Kidney (tissue), 14 donors: ENCODE data around the gene THEM4. TPM values are rescaled to one million over a fixed set of nuclear protein-coding genes. Genes with fewer than 3 reads are reported as not detected.

Source experiments
- DNase-seq, 5 donors: peaks; one replicate each; pipeline ENCODE4 v3.0.0-alpha.2; 2013 to 2020
- FAIRE-seq: peaks from 2 replicates; lab custom pipeline; 2012; peaks lifted over from hg19 to GRCh38; lab: Jason Lieb, UNC
- H3K27ac ChIP-seq, 2 donors: one replicate each; pipeline ENCODE4 v1.7.0; 2013; ENCODE audit warnings: low read depth in 2 of 2, low read length in 2 of 2, inconsistent platforms in 1 of 2
- H3K27me3 ChIP-seq: one replicate; pipeline ENCODE4 v1.7.1; 2013; ENCODE audit warnings: low read length, inconsistent platforms; ENCODE audit not compliant: control insufficient read depth, insufficient read depth
- H3K36me3 ChIP-seq, 3 donors: one replicate each; pipeline versions ENCODE4 v1.7.0 to v1.7.1; 2013; ENCODE audit warnings: low read length in 3 of 3, control low read depth in 1 of 3, inconsistent platforms in 1 of 3; ENCODE audit not compliant: insufficient read depth in 3 of 3, control insufficient read depth in 2 of 3
- H3K4me1 ChIP-seq, 3 donors: one replicate each; pipeline versions ENCODE4 v1.7.0 to v1.7.1; 2013; ENCODE audit warnings: low read length in 3 of 3, inconsistent platforms in 1 of 3, low read depth in 1 of 3; ENCODE audit not compliant: control insufficient read depth in 2 of 3, insufficient read depth in 2 of 3
- H3K4me3 ChIP-seq, 3 donors: one replicate each; pipeline versions ENCODE4 v1.7.0 to v1.8.1; 2013; ENCODE audit warnings: low read length in 3 of 3, control low read depth in 1 of 3, inconsistent platforms in 1 of 3
- H3K9ac ChIP-seq, 3 donors: one replicate each; pipeline versions ENCODE4 v1.7.0 to v1.7.1; 2013; ENCODE audit warnings: low read length in 3 of 3, control low read depth in 1 of 3, inconsistent platforms in 1 of 3
- H3K9me3 ChIP-seq, 3 donors: one replicate each; pipeline versions ENCODE4 v1.7.0 to v1.7.1; 2013; ENCODE audit warnings: low read length in 3 of 3, control low read depth in 1 of 3, inconsistent platforms in 1 of 3; ENCODE audit not compliant: control insufficient read depth in 2 of 3, insufficient read depth in 1 of 3
- CTCF ChIP-seq: IDR thresholded peaks from 3 replicates; pipeline ENCODE4 v1.5.1; 2012; ENCODE audit warnings: mild to moderate bottlenecking, moderate library complexity, borderline replicate concordance; ENCODE audit not compliant: insufficient read depth; ENCODE audit errors: extremely low read depth
- intact Hi-C: fragments of 100-400 bp; cut with DNase I; formaldehyde crosslinking; loops from one replicate; pipeline ENCODE4 v1.11.1; 2022
- polyA plus RNA-seq: library from polyadenylated mRNA; stranded (reverse); fragments of 350-450 nt; fragmentation: Illumina TruSeq; extraction: RNeasy Lipid Tissue Mini Kit (QIAGEN cat#74804); gene quantifications from one replicate; pipeline ENCODE4 v1.2.3, GENCODE V29; 2014; ENCODE audit warnings: low read depth, low replicate concordance; ENCODE audit not compliant: insufficient read depth
- total RNA-seq: library from RNA; stranded (reverse); fragmentation: NEBNext Ultra II Directional; extraction: Animal tissue kit (Norgen Biotek cat#: 25700); gene quantifications from one replicate; pipeline ENCODE4 v1.2.1, GENCODE V29; 2021
- donor health status: control.
- donor health status: control.
- donor health status: control.
- donor health status: control.
- donor health status: control.
- donor health status: DM: yes; HTN: yes; CAD: no.
- donor health status: Normal renal cell carcinoma (clear cell type).

Gene THEM4
- total and polyA plus RNA-seq, 2 donors from 2014 or later, result 17.5 to 27.9 TPM

GRCh38 chr1:151893176-151893924 lies 16.0 kb downstream of the THEM4 start:
- Histone ChIP-seq H3K27me3 (no peaks in the 10 kb centered on the region), H3K9me3 (no peaks in the 10 kb centered on the region), H3K4me1 (peaks cover 0 to 4% (median under 1%) of the 10 kb centered on the region in 3 donors), H3K4me3 (no peak overlapping the region), H3K9ac (no peak overlapping the region), H3K27ac (no peak overlapping the region), H3K36me3 (peaks cover 3 to 5% (median 3%) of the 10 kb centered on the region in 3 donors)
- no peak for FAIRE-seq
- TF ChIP-seq CTCF, result no peak
- no peak for DNase-seq
- intact Hi-C loops, result no loop called here

GRCh38 chr1:151892190-151892589 lies 17.1 kb downstream of the THEM4 start:
- no peak for TF ChIP-seq CTCF
- DNase-seq (no peak), FAIRE-seq (no peak)
- intact Hi-C loops, result no loop called here
- Histone ChIP-seq H3K4me1 (no peaks in the 10 kb centered on the region), H3K9ac (no peak overlapping the region), H3K27me3 (no peaks in the 10 kb centered on the region), H3K27ac (no peak overlapping the region), H3K4me3 (no peak overlapping the region), H3K36me3 (peaks cover 3 to 7% (median 5%) of the 10 kb centered on the region in 3 donors), H3K9me3 (no peaks in the 10 kb centered on the region)

GRCh38 chr1:151891512-151891911 lies 17.8 kb downstream of the THEM4 start:
- peaks cover 3 to 9% (median 7%) of the 10 kb centered on the region in 3 donors for H3K36me3 ChIP-seq

More at GRCh38 chr1:151891512-151891911, 17.8 kb downstream of the THEM4 start:
- intact Hi-C loops, result no loop called here
- Histone ChIP-seq H3K9ac (no peak overlapping the region), H3K27ac (no peak overlapping the region), H3K4me1 (no peaks in the 10 kb centered on the region), H3K4me3 (no peak overlapping the region), H3K9me3 (no peaks in the 10 kb centered on the region), H3K27me3 (no peaks in the 10 kb centered on the region)
- DNase-seq (no peak), FAIRE-seq (no peak)
- TF ChIP-seq CTCF, result no peak
